NCI-H226 (cell line): Measurements from ENCODE around the gene MCCC1.
"Not testable (repeated sequence)": the region's sequence is repeated elsewhere in the genome, so short reads cannot be mapped to it uniquely, and the experiment has no call there.

ENCODE experiments used
- DNase-seq: peaks from one replicate; pipeline ENCODE4 v3.0.0-alpha.2; 2015

MCCC1 gene

DNA sequence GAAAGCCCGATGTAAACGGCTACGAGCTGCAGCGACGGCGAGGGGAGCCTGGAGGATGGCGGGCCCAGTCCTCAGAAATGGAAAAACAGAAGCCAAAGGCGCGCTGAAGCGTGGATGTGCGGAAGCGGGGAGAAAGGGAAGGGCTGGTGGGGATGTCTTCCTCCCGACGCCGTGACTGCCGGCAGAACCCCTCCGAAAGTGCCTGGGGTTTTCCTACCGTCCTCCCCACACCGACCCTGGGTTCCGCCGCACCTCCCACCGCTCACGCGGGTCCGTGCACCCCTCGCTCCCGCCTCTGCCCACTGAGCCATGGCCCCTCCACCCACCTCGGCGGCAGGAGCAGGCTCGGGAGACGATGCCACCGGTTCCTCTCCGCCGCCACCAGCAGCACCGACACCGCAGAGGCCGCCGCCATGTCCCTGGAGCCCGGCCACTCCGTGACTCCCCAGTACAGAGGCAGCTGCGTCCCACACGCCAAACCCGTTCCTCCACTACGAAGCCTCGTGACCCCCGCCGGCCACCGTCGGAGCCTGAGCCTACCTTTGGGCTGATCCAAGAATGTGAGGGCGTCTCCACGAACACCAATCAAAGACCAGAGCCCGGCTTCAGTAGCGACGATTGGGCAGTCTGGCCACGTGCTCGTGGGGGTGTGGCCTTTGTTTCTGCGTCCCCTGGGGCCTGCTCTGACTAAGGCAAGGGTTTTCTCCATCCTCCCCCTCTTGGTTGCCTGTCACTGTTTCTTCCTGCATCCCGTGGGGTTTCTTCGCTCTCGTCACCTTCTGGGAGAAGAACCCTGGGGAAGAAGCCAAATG, at the start of gene MCCC1:
TSS of gene MCCC1 (minus strand) at position 471 of the 812 bp plus-strand sequence. CDS start at position 415, 56 bp downstream.
- peak; percentile 100 for DNase-seq

DNA sequence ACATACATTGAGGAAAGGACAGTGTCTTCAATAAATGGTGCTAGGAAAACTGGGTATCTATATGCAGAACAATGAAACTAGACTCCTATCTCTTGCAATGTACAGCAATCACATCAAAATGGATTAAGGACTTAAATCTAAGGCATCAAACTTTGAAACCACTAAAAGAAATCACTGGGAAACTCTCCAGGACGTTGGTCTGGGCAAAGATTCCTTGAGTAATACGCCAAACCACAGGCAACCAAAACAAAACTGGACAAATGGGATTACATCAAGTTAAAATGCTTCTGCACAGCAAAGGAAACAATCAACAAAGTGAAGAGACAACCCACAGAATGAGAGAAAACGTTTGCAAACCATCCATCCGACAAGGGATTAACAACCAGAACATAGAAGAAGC, 48.8 kb upstream of the MCCC1 start:
- peak; percentile 47 for DNase-seq

DNA sequence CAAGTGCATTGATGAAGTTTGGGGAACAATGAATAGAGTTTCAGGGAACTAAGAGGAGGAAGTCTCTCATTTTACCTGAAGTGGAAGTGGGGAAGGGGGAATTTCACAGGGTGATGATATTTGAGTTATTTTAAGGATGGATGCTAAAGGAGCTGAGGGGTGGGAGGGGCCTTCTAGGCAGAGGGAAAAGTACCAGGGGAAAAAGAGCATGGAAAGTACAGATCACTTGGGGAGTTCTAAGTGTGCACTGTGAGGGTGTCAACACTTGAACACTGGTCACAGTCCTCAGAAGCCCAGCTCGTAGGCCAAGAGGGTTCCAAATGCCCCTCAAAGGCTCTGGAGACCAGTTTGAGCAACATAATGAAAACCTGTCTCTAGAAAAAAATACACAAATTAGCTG, 45.1 kb upstream of the MCCC1 start:
- no peak for DNase-seq

DNA sequence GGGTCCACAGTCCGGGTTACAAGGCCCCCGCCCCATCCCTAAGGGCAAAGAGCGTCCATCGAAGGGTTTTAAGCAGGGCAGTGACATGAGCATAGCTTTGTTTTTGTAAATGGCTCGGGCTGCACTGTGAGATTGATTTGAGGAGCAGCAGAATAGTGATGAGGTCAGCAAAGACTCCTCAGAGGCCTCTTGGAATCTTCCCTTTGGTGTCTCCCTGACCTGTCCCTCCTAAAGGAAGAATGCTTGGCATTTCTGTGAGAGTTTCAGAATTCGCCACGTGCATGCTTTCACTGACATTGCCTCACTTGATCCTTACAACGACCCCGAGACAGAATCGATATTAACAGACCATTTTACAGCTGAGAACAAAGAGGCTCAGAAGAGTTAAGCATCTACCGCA, 42.9 kb upstream of the MCCC1 start:
- DNase-seq, result no peak

DNA sequence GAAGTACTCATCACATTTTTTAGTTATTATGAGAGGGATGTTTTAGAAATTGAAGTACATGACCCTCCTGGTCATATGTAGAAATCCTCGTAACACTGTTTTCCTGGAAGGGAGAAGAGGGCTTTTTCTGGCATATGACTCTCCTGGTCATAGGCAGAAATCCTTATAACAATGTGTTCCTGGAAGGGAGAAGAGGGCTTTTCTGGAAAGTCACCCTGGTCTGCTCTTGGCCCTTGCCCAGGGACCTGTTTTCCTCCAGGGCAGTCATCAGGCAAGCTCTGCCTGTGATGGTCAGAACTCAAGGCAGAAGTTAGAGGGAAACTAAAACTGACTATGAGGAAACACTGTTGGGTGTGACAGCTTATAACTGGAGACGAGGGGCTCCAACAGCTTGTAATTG, 35.5 kb upstream of the MCCC1 start:
- no peak for DNase-seq

DNA sequence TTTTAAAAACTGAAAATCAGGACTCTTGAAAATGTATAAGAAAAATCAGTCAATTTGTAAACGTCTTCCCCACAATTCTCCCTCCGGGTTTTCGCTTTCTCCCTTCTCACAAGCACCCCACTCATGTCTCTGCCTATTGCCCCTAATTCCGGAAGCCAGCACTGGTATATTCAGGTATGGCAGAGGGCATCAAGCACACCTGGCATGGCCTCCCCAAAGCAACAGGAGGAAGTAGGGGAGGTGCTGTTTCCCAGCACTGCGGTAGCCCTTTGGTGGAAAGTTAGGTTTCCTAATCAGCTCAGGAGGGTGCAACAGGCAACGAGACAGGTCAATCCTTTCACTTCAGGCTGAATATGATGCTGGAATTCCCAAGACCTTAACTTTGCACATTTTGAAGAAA, 33.1 kb upstream of the MCCC1 start:
- no peak for DNase-seq

DNA sequence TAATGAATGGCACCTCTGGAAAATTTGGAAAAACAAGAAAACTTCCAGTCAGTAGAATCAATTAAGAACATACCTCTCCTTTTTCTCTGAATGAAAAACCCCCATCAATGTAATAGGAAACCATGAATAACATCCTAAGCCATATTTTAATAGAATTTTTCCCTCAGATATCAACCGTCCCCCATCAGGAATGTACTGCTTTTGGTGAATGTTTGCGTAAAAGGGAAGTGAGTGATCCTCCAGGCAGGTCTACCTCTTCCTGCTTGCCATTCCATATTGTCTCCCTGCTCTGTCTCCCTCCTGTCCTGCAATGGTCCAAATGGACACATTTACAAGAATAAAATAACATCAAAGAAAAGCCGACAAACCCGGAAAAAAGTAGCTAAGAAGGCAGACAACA, 32.4 kb upstream of the MCCC1 start:
- DNase-seq, result peak; percentile 76

DNA sequence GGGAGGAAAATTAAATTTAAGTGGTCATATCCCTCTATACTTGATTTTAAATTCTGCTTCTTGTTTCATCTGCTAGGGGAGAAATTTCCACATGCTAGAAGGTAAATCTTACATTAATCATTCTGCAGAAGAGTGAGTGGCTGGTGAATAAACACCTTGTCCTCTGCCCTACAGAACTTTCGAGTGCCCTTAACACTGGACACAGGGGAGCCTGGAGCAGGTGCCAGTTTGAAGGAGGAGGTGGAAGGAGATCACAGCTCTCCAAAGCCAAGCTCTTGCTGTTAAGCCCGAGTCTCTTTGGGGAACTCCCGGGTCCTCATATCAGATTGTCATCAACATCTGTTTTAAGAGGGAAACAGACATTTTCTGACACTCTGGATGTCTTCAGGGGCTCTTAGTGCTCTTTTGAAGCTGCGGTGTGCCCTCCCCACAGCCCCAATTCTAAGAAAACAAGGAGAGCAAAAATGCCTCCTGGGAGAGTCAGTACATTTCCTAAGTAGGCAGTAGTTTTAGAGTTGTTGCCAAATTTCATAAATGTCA, 32.0 kb upstream of the MCCC1 start:
- DNase-seq, result no peak

DNA sequence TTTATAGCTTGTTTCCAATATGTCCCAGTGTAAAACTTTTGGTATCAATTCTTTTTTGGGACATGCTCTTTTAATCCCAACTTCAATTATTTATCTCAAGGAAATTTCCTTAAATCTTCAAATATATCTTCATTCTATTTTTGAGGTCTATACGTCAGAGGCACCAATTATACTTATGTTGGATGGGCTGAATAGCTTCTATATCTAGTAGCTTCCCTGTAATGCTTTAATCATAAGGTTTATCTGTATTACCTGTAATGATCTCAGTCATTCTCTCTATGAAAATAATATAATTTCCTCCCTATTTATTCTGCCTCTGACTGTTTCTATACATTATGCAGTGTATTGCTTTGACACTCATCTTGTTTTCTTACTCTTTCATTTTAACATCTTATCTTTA, 29.9 kb upstream of the MCCC1 start:
- no peak for DNase-seq

DNA sequence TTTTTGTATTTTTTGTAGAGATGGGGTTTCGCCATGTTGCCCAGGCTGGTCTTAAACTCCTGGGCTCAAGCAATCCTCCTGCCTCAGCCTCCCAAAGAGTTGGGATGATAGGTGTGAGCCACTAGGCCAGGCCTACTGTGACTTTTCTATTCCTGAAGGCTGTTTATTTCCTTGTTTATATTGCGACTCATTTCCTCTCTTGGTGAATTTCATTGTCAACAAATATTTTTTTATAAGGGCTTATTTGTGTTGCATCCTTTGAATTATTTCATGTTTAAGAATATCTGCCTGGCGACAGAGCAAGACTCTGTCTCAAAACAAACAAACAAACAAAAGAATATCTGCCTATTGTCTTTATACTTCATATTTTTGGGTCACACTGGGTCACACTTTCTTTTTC, 29.4 kb upstream of the MCCC1 start:
- no peak for DNase-seq

DNA sequence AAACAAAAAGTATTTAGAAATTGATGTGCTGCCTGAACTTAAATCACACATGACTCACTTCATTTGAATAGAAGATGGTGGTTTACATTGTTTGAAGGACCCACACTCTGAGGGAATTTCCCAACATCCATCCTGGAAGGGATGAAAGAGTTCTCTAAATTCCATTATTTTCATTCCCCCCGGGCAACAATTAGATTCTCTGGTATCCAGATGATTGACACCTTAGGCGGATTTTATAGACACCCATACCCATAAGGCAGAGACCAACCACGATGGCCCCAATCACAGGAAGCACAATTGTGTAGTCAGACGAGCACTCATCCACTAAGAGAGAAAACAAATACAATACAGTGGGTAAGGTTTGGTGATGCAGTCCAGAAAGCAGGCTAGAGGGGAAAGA, 24.6 kb upstream of the MCCC1 start:
- DNase-seq, result peak; percentile 19

DNA sequence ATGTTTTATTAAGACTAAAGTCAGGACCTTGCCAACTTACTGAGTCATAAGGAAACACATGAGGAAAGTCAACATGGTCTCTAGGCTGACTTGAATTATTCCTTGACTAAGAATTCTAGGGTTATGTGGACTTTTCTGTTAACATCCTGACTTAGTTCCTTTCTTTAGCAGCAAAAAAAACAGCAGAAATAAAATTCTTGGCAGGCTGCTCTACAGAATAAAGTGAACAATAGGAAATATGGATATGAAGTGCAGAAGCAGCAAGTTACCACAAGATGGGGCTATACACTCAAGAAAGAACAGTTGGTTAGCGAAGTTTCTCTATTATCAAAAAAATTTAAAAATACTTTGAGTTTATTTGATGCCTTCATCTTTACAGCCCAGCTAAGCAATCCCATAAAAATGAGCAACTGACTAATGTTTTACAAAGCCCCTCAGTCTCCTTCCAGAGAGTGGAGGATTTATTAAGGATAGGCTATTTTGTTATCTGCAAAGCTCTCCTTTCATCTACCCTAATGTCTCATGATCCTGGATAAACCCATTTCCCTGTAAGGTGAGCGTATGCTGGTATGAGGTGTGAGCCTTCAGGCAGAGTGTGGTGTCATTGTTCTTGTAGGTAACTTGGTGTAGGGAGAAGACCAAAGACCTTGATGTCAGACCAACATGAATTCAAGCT, 23.1 kb upstream of the MCCC1 start:
- DNase-seq, result no peak

DNA sequence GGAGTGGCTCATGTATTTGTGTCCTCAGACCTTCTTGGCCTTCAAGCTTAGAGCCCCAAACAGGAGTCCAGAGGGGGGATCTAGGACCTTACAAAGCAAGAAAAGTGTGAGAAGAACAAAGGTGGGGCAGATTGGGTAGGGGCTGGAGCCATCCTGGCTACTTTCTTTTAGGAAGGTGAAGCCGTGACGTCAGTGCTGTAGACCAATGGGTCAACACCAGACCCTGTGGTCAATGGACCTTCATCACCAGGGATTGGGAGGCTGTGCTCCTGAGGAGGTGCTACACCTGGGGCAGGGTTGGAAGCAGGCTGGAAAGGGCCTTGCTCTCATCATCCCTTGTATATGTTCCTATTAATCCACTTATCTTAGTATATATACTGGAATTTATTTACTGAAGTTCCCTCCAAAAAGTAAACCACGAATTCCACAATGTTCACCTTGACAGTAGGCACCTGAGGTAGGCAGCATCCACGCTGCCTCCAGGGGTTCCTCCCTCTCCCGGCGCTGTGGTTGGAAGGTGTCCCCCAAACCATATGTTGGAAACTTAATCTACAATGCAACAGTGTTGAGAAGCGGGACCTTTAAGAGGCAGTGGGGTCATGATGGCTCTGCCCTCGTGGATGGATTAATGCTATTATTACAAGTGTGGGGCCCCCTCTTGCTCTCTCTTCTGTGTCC, 21.4 kb upstream of the MCCC1 start:
- no peak for DNase-seq

DNA sequence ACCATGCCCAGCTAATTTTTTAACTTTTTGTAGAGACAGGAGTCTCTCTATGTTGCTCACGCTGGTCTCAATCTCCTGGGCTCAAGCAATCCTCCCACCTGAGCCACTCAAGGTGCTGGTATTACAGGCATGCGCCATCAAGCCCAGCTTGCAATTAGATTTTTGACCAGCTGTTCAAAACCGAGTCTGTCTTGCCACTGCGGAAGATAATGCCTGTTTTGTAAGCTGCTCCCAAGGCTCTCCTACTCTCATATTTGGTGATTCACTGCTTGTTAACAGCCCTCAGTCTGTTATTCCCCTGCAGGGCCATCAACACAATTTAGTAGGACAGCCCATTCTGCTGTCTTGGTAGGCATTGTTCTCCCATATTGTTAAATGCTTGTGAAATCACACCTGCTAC, 17.8 kb upstream of the MCCC1 start:
- no peak for DNase-seq

DNA sequence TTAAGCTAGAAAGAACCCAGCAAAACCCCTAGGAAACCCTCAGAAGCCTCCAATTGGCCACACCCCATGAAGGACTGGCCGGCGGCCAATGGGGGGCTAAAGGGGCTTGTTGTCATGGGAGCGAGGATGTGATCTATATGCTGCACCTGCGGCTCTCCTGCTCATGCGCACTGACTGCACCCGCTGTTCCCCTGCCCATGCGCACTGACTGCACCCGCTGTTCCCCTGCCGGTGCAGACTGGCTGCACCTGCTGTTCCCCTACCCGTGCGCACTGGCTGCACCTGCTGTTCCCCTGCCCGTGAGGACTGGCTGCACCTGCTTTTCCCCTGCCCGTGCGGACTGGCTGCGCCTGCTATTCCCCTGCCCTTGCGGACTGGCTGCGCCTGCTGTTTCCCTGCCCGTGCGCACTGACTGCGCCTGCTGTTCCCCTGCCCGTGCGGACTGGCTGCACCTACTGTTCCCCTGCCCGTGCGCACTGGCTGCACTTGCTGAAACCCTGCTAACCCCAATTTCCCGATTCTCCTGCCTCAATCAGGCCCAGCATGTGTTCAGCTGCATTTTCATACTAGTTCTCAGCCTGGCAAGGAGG, 16.8 kb upstream of the MCCC1 start:
- no peak for DNase-seq

DNA sequence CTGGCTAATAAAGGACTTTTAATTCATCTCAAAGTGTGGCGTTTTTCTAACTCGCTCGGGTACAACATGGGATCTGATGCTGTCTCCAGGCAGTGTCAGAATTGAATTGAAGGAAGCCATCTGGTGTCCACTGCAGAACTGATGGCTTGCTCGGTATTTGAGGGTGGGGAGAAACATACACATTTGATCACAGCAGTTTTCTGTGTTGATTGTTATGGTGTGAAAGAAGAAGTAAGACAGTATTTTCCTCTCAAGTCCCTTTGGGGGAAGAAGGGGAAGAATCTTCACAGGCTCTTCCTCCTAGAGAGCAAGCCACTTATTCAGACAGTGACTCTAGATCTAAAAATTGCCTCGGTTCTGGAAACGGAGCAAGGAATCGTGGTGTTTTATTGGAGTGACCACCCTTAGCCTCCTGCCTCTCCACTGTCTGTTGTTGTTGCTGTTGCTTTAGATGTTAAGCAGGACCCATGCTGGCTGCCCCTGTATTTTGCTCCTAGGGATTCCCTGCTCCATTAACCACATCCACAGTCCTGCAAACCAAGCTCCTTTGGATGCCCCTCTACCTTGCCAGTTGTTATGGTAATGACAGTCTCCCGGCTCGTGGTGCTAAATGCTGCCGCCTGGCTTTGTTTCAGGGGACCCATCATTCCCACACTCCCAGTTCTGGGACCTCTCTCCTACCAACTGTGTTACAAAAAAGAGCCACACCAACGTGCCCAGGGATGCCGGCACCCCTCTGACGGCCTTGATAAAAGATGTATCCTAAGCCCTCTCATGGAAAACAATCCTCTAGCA, 15.3 kb upstream of the MCCC1 start:
- no peak for DNase-seq

DNA sequence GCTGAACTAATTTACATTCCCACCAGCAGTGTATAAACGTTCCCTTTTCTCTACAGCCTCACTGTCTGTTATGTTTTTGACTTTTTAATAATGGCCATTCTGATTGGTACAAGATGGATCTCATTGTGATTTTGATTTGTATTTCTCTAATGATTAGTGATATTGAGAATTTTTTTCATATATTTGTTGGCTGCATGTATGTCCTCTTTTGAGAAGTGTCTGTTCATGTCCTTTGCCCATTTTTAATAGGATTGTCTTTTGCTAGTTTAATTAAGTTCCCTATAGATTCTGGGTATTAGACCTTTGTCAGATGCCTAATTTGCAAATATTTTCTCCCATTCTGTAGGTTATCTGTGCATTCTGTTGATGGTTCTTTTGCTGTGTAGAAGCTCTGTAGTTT, 10.6 kb upstream of the MCCC1 start:
- DNase-seq, result not testable (repeated sequence)

DNA sequence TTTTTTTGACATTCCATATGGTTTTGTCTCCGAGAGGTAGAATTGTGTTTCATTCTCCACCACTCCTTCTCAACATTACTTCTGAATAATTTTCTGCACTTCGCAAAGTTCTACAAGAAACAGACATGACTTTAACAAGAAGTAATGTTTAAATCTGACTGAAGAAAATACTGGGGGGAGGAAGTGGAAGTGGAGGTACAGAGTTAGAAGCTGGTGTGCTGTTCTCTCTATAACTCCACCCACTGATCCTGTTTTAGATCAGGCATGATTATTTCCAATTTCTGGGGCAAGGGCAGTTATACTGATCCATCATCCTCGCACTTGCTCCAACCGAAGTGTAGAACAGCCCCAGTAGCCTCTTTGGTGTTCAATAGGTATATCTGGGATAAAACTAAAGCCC, 9.2 kb upstream of the MCCC1 start:
- DNase-seq, result no peak

DNA sequence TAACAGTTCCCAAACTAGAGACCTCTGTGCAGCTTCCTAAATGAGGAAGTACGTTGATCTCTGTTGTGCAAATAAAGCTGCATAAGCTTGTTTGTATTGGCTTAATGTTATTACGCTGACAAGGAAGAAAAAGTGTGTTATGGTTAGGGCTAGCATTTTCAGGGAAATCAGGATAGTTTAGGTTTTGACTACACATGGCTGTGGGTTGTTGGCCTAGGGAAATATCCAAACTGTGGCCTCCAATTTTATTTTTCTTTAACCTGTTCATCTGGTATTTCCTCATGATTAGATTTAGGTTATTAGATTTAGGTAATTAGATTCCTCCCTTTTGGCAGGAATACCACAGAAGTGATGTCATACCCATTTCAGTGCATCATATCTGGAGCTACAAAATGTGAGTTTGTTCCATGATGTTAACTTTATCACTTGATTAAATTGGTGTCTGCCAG, 8.7 kb upstream of the MCCC1 start:
- no peak for DNase-seq

DNA sequence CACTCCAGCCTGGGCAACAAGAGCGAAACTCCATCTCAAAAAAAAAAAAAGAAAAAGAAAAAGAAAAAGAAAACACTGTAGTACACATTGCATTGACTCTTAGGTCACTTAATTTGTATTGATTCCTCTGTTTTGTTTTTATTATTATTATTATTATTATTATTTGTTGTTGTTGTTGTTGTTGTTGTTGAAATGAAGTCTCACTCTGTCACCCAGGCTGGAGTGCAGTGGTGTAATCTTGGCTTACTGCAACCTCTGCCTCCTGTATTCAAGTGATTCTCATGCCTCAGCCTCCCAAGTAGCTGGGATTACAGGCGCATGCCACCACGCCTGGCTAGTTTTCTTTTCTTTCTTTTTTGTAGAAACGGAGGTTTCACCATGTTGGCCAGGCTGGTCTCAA, 8.1 kb upstream of the MCCC1 start:
- not testable (repeated sequence) for DNase-seq

DNA sequence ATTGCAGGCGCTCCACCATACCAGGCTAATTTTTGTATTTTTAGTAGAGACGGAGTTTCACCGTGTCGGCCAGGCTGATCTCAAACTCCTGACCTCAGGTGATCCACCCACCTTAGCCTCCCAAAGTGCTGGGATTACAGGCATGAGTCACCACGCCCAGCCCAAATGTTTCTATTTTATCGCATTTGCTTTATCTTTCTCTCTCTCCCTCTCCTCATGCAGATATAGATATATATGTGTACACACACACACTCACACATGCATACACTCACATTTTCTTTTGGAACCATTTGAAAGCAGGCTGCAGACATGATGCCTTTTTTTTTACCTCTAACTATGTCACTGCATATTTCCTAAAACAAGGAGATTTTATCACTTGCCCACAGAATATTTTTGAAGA, 7.3 kb upstream of the MCCC1 start:
- no peak for DNase-seq

DNA sequence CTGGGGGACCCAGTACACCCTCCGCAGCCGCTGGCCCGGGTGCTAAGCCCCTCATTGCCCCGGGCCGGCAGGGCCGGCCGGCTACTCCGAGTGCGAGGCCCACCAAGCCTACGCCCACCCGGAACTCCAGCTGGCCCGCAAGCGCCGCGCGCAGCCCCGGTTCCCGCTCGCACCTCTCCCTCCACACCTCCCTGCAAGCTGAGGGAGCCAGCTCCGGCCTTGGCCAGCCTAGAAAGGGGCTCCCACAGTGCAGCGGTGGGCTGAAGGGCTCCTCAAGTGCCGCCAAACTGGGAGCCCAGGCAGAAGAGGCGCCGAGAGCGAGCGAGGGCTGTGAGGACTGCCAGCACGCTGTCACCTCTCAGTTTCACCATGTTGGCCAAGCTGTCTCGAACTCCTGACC, 4.7 kb upstream of the MCCC1 start:
- DNase-seq, result not testable (repeated sequence)
